Neural cell (in vitro differentiated cells): ENCODE measurements around the gene GEMIN4. TPM values are rescaled to one million over a fixed set of nuclear protein-coding genes. Genes with fewer than 3 reads are reported as not detected.

ENCODE experiments used
- H2AFZ ChIP-seq: fragments of 200-600, 300-800 bp; sonication (generic), shearing (Covaris generic); 2 replicates; pipeline ENCODE4 v1.6.0; 2014; ENCODE audit warnings: low read depth, mild to moderate bottlenecking, antibody characterized with exemption, low read length, moderate library complexity
- H3F3A ChIP-seq: fragments of 200-600 bp; shearing (Covaris generic); 2 replicates; pipeline ENCODE4 v1.6.1; 2016; ENCODE audit warnings: mild to moderate bottlenecking, moderate library complexity, mixed read lengths, antibody characterized with exemption, low read length; ENCODE audit not compliant: insufficient read depth, poor library complexity, severe bottlenecking
- H3K27ac ChIP-seq: fragments of 200-600, 300-800 bp; sonication (generic), shearing (Covaris generic); 2 replicates; pipeline ENCODE4 v1.5.1; 2014; ENCODE audit warnings: mild to moderate bottlenecking, low read length, moderate library complexity
- H3K27me3 ChIP-seq: fragments of 300-800, 200-600 bp; sonication (generic), shearing (Covaris generic); 2 replicates; pipeline ENCODE4 v1.6.0; 2014; ENCODE audit warnings: mild to moderate bottlenecking, low read depth, low read length, moderate library complexity; ENCODE audit not compliant: insufficient read depth
- H3K36me3 ChIP-seq: fragments of 300-800, 200-600 bp; sonication (generic), shearing (Covaris generic); 2 replicates; pipeline ENCODE4 v1.5.1; 2014; ENCODE audit warnings: mild to moderate bottlenecking, antibody characterized with exemption, low read length, moderate library complexity; ENCODE audit not compliant: insufficient read depth
- H3K4me2 ChIP-seq: fragments of 300-800, 200-600 bp; sonication (generic), shearing (Covaris generic); 2 replicates; pipeline ENCODE4 v1.6.0; 2014; ENCODE audit warnings: mild to moderate bottlenecking, low read length
- H3K4me3 ChIP-seq: fragments of 300-800, 200-600 bp; sonication (generic), shearing (Covaris generic); 2 replicates; pipeline ENCODE4 v1.5.1; 2014; ENCODE audit warnings: mild to moderate bottlenecking, low read length, moderate library complexity
- H3K79me2 ChIP-seq: fragments of 200-600 bp; shearing (Covaris generic); replicated peaks from 2 replicates; pipeline ENCODE4 v1.6.0; 2014; ENCODE audit warnings: mild to moderate bottlenecking, low read length, moderate library complexity; ENCODE audit not compliant: insufficient read depth
- H3K9ac ChIP-seq: fragments of 300-800, 200-600 bp; sonication (generic), shearing (Covaris generic); 2 replicates; pipeline ENCODE4 v1.6.1; 2016; ENCODE audit warnings: mild to moderate bottlenecking, low read length, mixed read lengths
- H3K9me2 ChIP-seq: fragments of 200-600 bp; shearing (Covaris generic); 2 replicates; pipeline ENCODE4 v1.6.1; 2016; ENCODE audit warnings: mild to moderate bottlenecking, low read length, mixed read lengths; ENCODE audit not compliant: insufficient read depth
- H3K9me3 ChIP-seq: fragments of 200-600, 300-800 bp; sonication (generic), shearing (Covaris generic); 2 replicates; pipeline ENCODE4 v1.6.1; 2016; ENCODE audit warnings: mild to moderate bottlenecking, mixed run types, low read length, moderate library complexity, mixed read lengths
- H4K20me1 ChIP-seq: fragments of 200-600 bp; shearing (Covaris generic); 2 replicates; pipeline ENCODE4 v1.6.1; 2016; ENCODE audit warnings: mild to moderate bottlenecking, mixed run types; ENCODE audit not compliant: insufficient read depth
- EP300 ChIP-seq: fragments of 450-650 bp; conservative IDR thresholded peaks from 2 replicates; pipeline ENCODE4 v1.6.1; 2014; ENCODE audit warnings: antibody characterized with exemption, mild to moderate bottlenecking, moderate library complexity; ENCODE audit not compliant: poor library complexity, severe bottlenecking
- EZH2 ChIP-seq: fragments of 200-600, 300-800 bp; shearing (Covaris generic), sonication (generic); IDR thresholded peaks from 2 replicates; pipeline ENCODE4 v1.6.1; 2014; ENCODE audit warnings: antibody characterized with exemption, low read length, borderline replicate concordance, mild to moderate bottlenecking; ENCODE audit not compliant: insufficient read depth, poor library complexity, severe bottlenecking
- MXI1 ChIP-seq: fragments of 450-650 bp; conservative IDR thresholded peaks from 2 replicates; pipeline ENCODE4 v1.6.1; 2014; ENCODE audit warnings: antibody characterized with exemption, mild to moderate bottlenecking; ENCODE audit not compliant: poor library complexity, severe bottlenecking
- POLR2AphosphoS5 ChIP-seq: IDR thresholded peaks from 2 replicates; pipeline ENCODE4 v1.6.1; 2012
- RAD21 ChIP-seq: fragments of 450-650 bp; conservative IDR thresholded peaks from 2 replicates; pipeline ENCODE4 v1.6.1; 2014; ENCODE audit warnings: antibody characterized with exemption, mild to moderate bottlenecking, moderate library complexity
- SMC3 ChIP-seq: fragments of 450-650 bp; conservative IDR thresholded peaks from 2 replicates; pipeline ENCODE4 v1.6.1; 2014; ENCODE audit warnings: antibody characterized with exemption, mild to moderate bottlenecking, moderate library complexity; ENCODE audit not compliant: poor library complexity
- TAF1 ChIP-seq: IDR thresholded peaks from 2 replicates; pipeline ENCODE4 v1.6.1; 2012; ENCODE audit warnings: low read depth
- polyA plus RNA-seq: library from polyadenylated mRNA; depleted of rRNA; stranded (reverse); fragments of >200 nt; gene quantifications from 2 replicates; pipeline ENCODE4 v1.2.3, GENCODE V29; 2014
- TF ChIP-seq, protein P1 (sequence below): IDR thresholded peaks from 2 replicates; pipeline ENCODE4 v1.6.1; 2012; ENCODE audit warnings: borderline replicate concordance
- TF ChIP-seq, protein P2 (sequence below): fragments of 450-650 bp; IDR thresholded peaks from 2 replicates; pipeline ENCODE4 v1.5.1; 2014; ENCODE audit warnings: antibody characterized with exemption, mild to moderate bottlenecking, moderate library complexity; ENCODE audit not compliant: poor library complexity, severe bottlenecking

Gene GEMIN4
- polyA plus RNA-seq, 1 donor from 2014 or later = 4.5 TPM

DNA sequence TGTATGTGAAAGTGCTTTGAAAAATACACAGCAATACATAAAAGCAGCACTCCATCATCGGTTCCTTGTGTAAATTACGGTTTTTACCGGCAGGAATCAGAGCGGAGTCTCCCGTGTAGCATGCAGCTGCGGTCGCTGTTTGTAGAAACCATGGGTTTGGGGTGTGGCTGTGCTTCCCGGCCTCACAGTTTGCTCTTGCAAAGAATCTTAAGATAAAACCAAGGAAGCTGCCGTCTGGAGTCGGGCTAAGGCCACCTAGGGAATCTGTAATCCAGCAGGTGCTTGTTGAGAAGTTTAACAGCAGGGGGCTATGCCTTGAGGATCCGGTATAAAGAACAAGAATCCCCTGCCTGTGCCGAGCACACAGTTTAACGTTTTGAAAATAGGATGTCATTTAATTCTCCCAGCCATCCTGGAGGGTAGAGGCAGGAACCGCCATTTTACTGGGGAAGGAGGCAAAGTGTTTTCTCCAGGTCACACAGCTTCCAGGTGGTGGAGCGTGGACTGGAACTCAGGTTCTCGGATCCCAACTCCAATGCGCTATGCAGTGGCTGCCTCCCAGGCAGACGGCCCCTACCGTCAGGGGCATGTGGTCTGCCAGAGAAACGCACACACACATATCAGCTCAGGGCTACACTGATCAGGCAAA, 25.7 kb downstream of the GEMIN4 start:
- Histone ChIP-seq H3K9me2 (no peaks in the 10 kb centered on the region), H3K27me3 (no peaks in the 10 kb centered on the region), H3K9ac (no peak overlapping the region), H2AFZ (no peak overlapping the region), H3K4me3 (no peak overlapping the region), H3K79me2 (no peaks in the 10 kb centered on the region), H3K27ac (no peak overlapping the region), H3K36me3 (no peaks in the 10 kb centered on the region), H3K4me2 (no peak overlapping the region), H3F3A (no peaks in the 10 kb centered on the region), H4K20me1 (no peaks in the 10 kb centered on the region), H3K9me3 (no peaks in the 10 kb centered on the region)
- TF ChIP-seq POLR2AphosphoS5 (no peak), MXI1 (no peak), SMC3 (no peak), EZH2 (no peak), TAF1 (no peak), RAD21 (no peak)
- TF ChIP-seq, protein P1, sequence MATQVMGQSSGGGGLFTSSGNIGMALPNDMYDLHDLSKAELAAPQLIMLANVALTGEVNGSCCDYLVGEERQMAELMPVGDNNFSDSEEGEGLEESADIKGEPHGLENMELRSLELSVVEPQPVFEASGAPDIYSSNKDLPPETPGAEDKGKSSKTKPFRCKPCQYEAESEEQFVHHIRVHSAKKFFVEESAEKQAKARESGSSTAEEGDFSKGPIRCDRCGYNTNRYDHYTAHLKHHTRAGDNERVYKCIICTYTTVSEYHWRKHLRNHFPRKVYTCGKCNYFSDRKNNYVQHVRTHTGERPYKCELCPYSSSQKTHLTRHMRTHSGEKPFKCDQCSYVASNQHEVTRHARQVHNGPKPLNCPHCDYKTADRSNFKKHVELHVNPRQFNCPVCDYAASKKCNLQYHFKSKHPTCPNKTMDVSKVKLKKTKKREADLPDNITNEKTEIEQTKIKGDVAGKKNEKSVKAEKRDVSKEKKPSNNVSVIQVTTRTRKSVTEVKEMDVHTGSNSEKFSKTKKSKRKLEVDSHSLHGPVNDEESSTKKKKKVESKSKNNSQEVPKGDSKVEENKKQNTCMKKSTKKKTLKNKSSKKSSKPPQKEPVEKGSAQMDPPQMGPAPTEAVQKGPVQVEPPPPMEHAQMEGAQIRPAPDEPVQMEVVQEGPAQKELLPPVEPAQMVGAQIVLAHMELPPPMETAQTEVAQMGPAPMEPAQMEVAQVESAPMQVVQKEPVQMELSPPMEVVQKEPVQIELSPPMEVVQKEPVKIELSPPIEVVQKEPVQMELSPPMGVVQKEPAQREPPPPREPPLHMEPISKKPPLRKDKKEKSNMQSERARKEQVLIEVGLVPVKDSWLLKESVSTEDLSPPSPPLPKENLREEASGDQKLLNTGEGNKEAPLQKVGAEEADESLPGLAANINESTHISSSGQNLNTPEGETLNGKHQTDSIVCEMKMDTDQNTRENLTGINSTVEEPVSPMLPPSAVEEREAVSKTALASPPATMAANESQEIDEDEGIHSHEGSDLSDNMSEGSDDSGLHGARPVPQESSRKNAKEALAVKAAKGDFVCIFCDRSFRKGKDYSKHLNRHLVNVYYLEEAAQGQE = no peak

DNA sequence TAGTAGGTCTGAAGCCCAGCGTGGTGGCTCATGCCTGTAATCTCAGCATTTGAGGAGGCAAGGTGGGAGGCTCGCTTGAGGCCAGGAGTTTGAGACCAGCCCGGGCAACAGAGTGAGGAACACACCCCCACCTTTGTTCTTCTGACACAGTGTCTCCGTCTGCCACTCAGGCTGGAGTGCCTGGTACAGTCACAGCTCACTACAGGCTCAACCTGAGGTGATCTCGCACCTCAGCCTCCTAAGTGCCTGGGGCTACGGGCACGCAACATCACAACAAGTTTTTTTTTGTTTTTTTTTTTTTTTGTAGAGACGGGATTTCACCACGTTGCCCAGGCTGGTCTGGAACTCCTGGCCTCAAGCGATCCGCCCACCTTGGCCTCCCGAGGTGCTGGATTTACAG, 26.3 kb downstream of the GEMIN4 start:
- H4K20me1 ChIP-seq = no peaks in the 10 kb centered on the region
- no peak overlapping the region for H3K4me2 ChIP-seq
- H3K79me2 ChIP-seq = no peaks in the 10 kb centered on the region
- no peak overlapping the region for H3K4me3 ChIP-seq
- H3K36me3 ChIP-seq = no peaks in the 10 kb centered on the region
- TF ChIP-seq POLR2AphosphoS5 = no peak
- no peak for TF ChIP-seq SMC3
- no peak overlapping the region for H3K27ac ChIP-seq
- no peaks in the 10 kb centered on the region for H3K9me3 ChIP-seq
- no peaks in the 10 kb centered on the region for H3K9me2 ChIP-seq
- H3K27me3 ChIP-seq = no peaks in the 10 kb centered on the region
- no peak overlapping the region for H3K9ac ChIP-seq
- H2AFZ ChIP-seq = no peak overlapping the region
- H3F3A ChIP-seq = no peaks in the 10 kb centered on the region

DNA sequence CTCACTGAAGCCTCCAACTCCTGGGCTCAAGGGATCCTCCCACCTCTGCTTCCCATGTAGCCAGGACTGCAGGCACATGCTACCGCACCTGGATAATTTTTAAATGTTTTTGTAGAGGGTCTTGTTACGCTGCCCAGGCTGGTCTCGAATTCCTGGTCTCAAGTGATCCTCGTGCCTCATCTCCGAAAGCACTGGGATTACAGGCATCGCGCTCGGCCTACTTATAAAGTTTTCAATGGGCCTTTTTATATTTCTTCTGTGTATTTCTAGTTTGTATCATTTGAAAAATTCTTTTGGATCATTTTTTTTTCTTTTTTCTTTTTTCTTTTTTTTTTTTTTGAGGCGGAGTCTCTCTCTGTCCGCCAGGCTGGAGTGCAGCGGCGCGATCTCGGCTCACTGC, 27.0 kb downstream of the GEMIN4 start:
- H2AFZ ChIP-seq = no peak overlapping the region
- no peak overlapping the region for H3K4me3 ChIP-seq
- no peaks in the 10 kb centered on the region for H3K27me3 ChIP-seq
- TF ChIP-seq EZH2 (no peak), POLR2AphosphoS5 (no peak), MXI1 (no peak), RAD21 (no peak), SMC3 (no peak), EP300 (no peak)
- TF ChIP-seq, protein P2, sequence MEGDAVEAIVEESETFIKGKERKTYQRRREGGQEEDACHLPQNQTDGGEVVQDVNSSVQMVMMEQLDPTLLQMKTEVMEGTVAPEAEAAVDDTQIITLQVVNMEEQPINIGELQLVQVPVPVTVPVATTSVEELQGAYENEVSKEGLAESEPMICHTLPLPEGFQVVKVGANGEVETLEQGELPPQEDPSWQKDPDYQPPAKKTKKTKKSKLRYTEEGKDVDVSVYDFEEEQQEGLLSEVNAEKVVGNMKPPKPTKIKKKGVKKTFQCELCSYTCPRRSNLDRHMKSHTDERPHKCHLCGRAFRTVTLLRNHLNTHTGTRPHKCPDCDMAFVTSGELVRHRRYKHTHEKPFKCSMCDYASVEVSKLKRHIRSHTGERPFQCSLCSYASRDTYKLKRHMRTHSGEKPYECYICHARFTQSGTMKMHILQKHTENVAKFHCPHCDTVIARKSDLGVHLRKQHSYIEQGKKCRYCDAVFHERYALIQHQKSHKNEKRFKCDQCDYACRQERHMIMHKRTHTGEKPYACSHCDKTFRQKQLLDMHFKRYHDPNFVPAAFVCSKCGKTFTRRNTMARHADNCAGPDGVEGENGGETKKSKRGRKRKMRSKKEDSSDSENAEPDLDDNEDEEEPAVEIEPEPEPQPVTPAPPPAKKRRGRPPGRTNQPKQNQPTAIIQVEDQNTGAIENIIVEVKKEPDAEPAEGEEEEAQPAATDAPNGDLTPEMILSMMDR = no peak
- no peak overlapping the region for H3K4me2 ChIP-seq
- H3K79me2 ChIP-seq = no peaks in the 10 kb centered on the region
- H3K9me2 ChIP-seq = no peaks in the 10 kb centered on the region
- no peaks in the 10 kb centered on the region for H4K20me1 ChIP-seq
- no peaks in the 10 kb centered on the region for H3F3A ChIP-seq
- H3K9ac ChIP-seq = no peak overlapping the region
- H3K27ac ChIP-seq = no peak overlapping the region
- no peaks in the 10 kb centered on the region for H3K9me3 ChIP-seq
- no peaks in the 10 kb centered on the region for H3K36me3 ChIP-seq
